NCI-H2107 treated with DMSO at 0.1 percent for 48 hours (cell line): ENCODE data around the gene FOXP4.

ENCODE experiments used
- DNase-seq: peaks from one replicate; lab custom pipeline; 2025; ENCODE audit not compliant: unreplicated experiment; lab: John Stamatoyannopoulos, UW

FOXP4 gene

GRCh38 chr6:41546475-41546865, 289 bp downstream of the FOXP4 start:
- DNase-seq = no peak

- DNase-seq = no peak
These were observed 951 bp downstream of the FOXP4 start for GRCh38 chr6:41546866-41547798.

- no peak for DNase-seq
These were observed 1.6 kb downstream of the FOXP4 start for GRCh38 chr6:41547799-41548097.

- DNase-seq = no peak
These were observed 2.1 kb downstream of the FOXP4 start for GRCh38 chr6:41548098-41548840.

GRCh38 chr6:41548841-41549642, 2.9 kb downstream of the FOXP4 start:
- no peak for DNase-seq

- no peak for DNase-seq
These were observed 3.5 kb downstream of the FOXP4 start for GRCh38 chr6:41549673-41550072.

- DNase-seq = no peak
These were observed 5.0 kb downstream of the FOXP4 start for GRCh38 chr6:41551086-41551700.

GRCh38 chr6:41551857-41552256, 5.7 kb downstream of the FOXP4 start:
- no peak for DNase-seq

GRCh38 chr6:41552723-41553122, 6.5 kb downstream of the FOXP4 start:
- DNase-seq = no peak

- DNase-seq = no peak
These were observed 7.3 kb downstream of the FOXP4 start for GRCh38 chr6:41553405-41553999.

GRCh38 chr6:41555326-41556300, 9.4 kb downstream of the FOXP4 start:
- no peak for DNase-seq

- DNase-seq = no peak
These were observed 11.2 kb downstream of the FOXP4 start for GRCh38 chr6:41557335-41557734.

- no peak for DNase-seq
These were observed 12.0 kb downstream of the FOXP4 start for GRCh38 chr6:41558033-41558807.

- no peak for DNase-seq
These were observed 13.7 kb downstream of the FOXP4 start for GRCh38 chr6:41559655-41560427.

- no peak for DNase-seq
These were observed 14.4 kb downstream of the FOXP4 start for GRCh38 chr6:41560431-41561192.

- DNase-seq = no peak
These were observed 15.2 kb downstream of the FOXP4 start for GRCh38 chr6:41561416-41561815.
